Activated CD8-positive, alpha-beta memory T cell treated with anti-CD3 and anti-CD28 coated beads, Interleukin-2, amount 50 U/mL, for 48 hours (primary cell): ENCODE data around the gene AGTRAP.

Experiments
- DNase-seq: peaks from one replicate; pipeline ENCODE4 v3.0.0-alpha.2; 2020

AGTRAP gene

GRCh38 chr1:11764519-11764918, 28.6 kb downstream of the AGTRAP start:
- DNase-seq: no peak

DNA sequence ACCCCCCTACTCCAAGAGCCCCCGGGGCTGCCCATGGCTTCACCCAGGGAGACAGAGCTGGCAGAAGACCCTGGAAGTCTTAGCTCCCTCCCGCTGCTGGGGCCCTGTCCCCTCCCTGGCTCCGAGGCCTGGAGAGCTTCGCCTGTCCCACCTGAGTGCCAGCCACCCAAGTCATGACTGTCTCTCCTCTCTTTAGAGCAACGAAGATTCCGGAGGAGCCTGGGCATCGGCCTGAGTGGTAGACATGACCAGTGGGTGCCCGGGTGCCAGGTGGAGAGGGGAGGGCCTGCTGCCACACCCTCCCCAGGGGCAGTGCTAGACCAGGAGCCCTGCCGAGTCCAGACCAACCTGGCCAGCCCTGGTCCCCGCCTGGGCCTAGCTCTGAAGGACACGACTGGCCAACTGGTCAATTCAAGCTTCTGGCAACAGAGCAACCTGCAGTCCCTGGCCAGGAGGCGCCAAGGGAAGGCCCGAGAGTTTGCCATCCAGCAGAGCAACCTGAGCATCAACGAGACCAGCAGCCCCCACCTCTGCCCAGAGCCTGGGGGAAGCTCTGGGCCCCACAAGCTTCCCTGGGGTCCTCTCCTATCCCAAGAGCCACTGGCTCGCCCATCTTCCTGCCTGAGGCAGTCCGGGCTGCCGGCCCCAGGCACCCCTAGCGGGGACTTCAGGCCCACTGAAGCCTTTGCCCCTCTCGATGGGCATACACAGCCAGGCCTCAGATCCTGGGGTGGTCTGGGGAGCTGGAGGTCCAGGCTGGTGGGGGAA, 29.9 kb downstream of the AGTRAP start:
- no peak for DNase-seq

DNA sequence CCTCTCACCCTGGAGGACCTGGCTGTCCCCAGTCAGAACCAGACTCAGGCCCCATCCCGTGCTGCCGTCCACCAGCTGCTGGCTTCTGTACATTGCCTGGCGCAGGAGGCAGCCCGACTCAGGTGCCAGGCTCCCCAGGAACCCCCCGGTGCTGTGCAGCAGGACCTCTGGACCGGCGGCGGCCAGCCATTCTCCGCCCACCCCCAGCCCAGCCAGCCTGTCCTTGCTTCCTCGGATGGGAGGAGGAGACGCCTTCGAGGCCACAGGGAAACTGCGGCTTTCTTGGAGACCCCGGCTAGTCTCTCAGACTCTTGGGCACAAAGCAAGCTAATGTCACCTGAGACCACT, 30.5 kb downstream of the AGTRAP start:
- DNase-seq: no peak

DNA sequence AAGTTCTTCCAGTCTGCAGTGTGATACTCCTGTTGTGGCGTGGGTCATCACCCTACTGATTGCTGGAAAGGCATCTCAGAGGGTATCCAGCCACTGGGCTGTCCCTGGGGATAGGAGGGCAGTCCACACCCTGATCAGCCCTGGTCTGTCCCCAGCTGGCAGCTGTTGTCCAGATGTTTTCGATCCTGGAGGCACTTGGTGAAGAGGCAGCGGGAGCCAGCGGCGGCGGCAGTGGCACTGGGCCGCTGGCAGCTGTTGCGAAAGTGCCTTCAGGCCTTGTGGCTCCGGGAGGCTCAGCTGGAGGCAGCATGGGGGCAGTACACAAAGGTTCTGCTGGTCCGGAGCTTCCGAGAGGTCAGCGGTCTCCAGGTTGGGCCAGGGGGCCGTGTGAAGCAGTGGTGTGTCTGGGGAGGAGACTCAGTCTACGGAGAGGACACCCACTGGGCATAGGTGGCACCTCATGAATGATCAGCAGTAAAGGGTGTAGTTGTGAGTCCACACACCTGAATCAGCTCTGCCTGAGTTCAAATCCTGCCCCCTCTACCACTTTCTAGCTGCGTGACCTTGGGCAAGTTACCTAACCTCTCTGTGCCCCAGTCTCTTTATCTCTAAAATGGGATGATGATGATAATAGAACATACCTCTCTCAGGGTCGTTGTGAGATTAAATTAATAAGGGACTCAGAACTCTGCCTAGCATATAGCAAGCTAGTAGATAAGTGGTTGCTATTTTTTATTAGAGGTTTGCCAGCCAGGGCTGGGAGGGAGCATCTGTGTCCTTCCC, 32.2 kb downstream of the AGTRAP start:
- no peak for DNase-seq

DNA sequence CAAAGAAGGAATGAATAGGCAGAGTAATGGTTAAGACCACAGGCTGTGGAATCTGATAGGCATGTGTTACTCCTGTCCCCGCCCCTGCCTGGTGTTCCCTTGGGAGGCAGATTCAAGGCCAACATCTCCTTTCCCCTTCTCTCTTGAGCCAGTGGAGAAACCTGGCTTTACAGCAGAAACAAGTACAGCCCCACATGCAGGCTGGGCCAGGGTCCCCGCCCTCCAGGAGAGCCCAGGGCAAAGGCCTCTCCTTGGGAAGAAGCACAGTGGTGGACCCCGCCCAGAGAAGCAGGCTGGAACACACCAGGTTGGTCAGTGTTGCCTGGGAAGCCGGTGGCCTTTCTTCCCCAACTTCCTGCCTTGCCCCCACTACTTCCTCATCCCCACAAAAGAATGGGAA, 32.9 kb downstream of the AGTRAP start:
- DNase-seq: no peak

- no peak for DNase-seq
Observed at GRCh38 chr1:11769274-11769673, 33.3 kb downstream of the AGTRAP start.

DNA sequence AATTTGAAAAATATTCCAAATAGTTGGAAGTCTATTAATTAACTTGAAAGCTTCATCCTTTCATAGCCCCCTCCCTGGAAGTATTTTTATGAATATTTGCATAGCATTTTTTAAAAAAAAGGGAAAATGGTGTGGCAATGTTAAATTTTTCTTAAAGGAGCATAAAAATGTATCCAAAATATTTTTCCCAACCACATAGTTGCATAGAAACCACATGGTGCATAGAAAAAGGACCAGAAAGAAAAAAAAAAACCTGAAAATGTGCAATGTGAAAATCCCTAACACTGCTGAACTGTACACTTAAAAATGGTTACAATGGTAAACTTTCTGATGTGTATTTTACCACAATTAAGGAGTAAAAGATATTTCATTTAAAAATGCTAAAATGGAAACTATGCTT, 34.1 kb downstream of the AGTRAP start:
- no peak for DNase-seq

DNA sequence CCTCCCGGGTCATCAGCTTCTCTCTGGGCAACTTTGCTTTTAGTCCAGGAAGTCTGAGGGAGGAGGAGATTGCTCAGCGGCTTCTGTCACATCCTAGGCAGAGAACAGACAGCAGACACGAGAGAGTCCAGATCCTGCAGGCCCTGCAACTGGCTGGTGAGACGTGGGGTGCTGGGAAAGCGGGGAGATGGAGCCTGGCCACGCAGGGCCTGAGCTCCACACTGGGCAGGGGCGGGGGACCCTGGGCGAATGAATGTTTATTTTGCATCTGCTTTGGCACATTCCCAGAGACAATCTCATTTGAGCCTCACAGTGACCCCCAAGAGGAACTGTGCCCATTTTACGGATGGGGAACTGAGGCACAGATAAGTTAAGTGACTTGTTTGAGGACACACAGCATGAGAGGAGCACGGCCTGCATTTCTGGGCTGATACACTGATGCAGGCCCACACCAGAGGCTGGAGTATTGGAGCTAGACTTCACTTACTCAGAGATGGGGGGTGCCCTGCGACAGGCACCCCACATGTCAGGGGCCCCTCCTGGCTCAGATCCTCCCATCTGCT, 35.6 kb downstream of the AGTRAP start:
- DNase-seq: no peak

GRCh38 chr1:11772458-11772857, 36.5 kb downstream of the AGTRAP start:
- no peak for DNase-seq

GRCh38 chr1:11774753-11775152, 38.8 kb downstream of the AGTRAP start:
- DNase-seq: no peak

- DNase-seq: no peak
Observed at GRCh38 chr1:11777658-11778322, 41.9 kb downstream of the AGTRAP start.

GRCh38 chr1:11778336-11778735, 42.4 kb downstream of the AGTRAP start:
- DNase-seq: no peak

GRCh38 chr1:11778844-11779623, 43.1 kb downstream of the AGTRAP start:
- no peak for DNase-seq

GRCh38 chr1:11779715-11780379, 43.9 kb downstream of the AGTRAP start:
- no peak for DNase-seq

DNA sequence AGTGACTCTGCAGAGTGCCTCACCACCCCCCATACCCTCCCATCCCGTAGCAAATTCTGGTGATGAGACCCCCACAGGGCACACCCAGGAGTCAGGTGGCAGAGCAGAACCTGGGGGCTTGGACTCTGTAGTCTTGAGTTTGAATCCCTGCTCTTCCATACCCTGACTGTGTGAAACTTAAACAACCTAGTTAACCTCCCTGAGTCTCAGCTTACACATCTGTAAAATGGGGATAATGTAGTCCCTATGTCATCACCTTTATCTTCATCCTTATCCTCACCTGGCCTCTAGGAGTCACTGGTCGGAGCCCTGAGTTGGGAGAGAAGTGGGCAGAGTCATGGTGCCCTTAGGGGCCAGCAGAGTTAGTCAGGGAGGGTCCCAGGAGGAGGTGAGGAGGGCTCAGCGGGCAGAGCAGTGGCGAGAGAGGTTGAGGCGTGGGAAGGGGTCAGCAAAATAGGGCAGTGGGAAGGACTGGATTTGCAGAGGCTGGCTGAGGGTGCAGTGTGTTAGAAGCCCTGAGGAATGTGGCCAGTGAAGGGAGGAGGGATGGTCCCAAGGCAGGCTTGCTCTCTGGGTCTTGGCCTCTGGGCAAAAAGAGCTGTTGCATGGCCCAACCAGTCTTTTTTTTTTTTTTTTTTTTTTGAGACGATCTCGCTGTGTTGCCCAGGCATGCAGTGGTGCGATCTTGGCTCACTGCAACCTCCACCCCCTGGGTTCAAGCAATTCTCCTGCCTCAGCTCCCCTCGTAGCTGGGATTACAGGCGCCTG, 44.6 kb downstream of the AGTRAP start:
- no peak for DNase-seq

DNA sequence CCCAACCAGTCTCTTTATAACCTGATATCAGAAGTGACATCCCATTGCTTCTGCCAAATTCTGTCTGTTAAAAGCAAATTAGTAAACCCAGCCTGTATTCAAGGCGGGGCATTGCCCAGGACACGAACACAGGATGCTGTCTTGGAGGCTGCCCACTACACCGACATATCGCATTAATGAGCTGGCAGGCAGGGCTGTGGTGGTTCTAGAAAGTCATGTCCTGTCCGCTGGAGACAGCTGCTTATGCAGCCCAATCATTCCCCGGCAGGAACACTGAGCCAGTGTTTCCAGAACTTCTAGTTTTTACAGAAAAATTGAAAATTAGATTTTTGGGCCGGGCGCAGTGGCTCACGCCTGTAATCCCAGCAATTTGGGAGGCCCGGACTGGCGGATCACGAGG, 45.4 kb downstream of the AGTRAP start:
- no peak for DNase-seq

DNA sequence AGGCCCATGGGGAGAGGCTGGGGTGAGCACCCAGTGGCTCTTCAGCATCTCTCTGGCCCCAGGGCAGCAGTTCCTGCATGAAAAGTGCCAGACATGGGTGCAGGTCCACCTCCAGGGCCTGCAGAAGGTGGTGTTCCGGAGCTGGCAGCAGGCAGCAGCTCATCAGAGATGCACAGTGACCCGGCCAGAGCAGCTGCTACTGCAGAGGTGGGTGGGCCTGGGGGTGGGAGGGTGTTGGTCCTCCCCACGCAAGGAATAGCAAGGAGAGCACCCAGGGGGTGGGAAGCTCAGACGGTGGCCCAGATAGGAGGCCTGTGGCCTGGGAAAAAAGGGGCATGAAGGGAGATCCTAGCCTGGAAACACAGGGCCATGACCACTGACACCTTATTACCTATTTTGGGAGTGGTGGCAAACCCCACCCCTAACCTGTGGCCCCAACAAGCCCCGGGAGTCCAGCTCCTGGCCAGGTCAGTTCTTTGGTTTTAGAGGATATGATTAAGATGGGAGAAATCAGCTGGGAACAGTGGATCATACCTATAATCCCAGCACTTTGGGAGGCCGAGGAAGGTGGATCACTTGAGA, 46.3 kb downstream of the AGTRAP start:
- no peak for DNase-seq

- DNase-seq: no peak
Observed at GRCh38 chr1:11783556-11783955, 47.6 kb downstream of the AGTRAP start.

DNA sequence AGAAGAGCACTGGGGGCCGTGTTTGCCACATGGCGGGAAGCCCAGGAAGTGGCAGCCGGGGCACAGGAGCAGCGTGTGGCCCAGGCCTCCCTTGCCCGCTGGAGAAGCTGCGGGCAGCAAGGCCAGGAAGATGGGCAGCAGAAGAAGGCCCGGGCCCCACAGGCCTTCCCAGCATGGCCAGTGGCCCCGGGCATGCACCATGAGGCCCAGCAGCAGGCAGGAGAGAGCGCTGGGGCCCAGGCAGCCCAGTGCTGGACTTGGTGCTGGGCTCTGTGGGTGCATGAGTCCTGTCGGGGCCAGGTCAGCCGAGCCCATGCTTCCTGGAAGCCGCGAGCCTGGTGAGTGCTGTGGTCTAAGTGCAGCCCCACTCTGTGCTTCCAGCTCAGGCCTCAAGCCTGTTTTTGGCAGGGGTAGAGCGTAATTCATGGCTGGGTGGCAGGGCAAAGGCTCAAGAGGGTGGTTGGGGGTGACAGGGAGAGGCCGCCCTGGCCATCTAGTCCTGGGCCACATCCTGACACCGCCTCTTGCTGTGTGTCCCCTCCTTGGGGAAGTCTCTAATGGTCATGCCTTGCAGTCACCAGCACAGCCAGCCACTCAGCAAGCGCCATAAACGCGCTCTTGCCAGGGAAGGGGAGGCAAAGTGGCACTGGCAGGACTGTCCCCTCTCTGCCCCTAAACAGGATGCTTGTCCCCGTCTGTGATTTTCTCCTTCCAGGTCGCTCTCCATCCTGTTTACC, 48.5 kb downstream of the AGTRAP start:
- no peak for DNase-seq
